Activated naive CD4-positive, alpha-beta T cell treated with anti-CD3 and anti-CD28 coated beads, Interleukin-2, amount 50 U/mL, for 16 hours (primary cell): ENCODE measurements around the gene OTOP2.
"Not testable (repeated sequence)": the region's sequence is repeated elsewhere in the genome, so short reads cannot be mapped to it uniquely, and the experiment has no call there.

Experiments
- DNase-seq: peaks from one replicate; pipeline ENCODE4 v3.0.0-alpha.2; 2020

OTOP2 gene

DNA sequence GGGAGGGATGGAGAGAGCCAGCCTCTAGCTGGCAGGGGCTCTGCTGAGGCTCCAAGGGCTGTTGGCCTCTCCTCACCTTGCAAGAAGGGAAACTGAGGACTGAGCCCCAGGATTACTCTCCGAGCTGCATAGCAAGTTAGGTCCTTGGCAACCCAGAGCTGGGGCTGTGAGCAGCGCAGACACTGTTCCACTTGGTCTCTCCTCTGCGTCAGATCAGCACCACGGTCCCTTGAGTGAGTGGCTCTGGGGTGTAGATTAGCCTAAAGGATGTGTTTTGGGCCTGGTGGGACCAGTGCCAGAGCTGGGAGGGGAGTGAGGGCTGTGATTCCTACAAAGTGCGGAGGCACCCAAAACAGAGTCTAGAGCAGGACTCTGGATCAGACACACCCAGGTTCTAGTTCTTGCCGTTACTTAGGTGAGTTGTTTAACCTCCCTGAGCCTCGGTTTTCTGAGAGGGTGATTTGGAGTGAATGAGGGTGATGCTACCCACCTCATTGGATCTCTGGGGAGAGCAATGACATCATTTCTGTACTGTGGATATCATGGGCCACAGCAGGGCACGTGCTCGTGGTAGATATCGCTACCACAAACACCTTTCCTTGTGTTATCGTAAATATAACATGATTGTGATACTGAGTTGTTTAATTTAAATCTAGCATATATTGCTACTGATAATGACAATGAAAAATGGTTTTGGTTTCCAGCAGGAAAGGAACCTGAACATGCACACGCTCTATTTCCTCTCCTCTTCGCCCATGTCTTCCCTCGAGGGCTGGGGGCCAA is 22.5 kb upstream of the OTOP2 start:
- DNase-seq, result no peak

DNA sequence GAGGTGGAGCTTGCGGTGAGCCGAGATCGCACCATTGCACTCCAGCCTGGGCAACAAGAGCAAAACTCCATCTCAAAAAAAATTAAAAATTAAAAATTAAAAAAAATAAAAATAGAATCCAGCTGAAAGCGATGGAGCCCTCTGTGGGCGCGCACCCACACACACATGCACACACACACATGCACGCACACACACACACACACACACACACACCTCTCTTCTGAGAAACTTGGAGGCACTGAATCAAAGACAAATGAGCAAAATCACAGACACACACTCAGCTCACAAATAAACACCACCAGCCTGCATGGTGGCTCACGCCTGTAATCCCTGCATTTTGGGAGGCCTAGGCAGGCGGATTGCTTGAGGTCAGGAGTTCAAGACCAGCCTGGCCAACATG is 21.0 kb upstream of the OTOP2 start:
- DNase-seq, result no peak

DNA sequence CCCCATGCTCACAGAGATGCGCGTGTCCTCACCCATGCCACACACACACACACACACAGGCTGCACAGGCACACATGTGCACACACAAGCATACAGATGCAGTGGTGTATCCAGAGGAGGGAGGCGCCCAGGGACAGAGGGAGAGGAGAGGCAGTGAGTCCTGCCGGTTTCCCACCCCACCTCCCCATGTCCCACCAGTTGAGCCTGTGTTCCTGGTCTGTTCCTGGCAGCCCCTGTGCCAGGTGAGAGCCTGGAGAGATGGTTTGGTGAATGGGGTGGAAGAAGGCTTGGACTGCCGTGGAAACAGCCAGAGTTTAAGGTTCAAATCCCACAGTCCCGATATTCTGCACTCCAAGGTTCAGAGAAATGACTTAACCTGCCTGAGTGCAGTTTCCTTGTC is 20.4 kb upstream of the OTOP2 start:
- DNase-seq, result no peak

DNA sequence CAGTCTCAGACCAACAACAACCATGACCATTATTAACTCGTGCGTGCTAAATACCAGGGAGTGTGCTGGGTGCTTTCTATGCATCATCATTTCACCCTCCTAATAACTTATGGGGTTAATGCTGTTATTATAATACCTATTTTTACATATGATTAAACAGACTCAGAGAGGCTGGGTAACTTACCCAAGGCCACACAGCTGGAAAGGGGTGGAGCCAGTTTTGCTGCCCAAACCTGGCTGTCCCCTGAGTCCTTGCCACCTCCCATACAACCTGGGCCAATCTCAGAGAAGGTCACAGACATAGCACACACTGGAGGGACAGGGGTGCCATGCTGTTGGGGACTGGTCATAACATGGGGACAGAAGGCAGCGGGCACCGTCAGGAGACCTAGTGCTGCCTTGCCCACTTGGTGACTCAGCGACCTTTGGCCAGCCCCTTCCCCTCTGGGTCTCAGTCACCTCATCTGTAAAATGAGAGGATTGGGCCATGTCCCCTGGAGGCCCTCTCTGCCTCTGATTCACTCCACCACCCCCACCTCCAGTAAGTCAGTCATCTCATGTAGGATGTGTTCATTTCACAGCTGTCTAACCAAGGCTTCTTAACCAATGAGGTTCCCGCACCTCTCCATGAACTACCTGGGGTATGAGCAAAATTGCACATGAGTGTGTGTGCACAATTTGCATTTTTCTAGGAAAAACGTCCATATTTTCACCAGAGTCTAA is 19.2 kb upstream of the OTOP2 start:
- DNase-seq, result no peak

DNA sequence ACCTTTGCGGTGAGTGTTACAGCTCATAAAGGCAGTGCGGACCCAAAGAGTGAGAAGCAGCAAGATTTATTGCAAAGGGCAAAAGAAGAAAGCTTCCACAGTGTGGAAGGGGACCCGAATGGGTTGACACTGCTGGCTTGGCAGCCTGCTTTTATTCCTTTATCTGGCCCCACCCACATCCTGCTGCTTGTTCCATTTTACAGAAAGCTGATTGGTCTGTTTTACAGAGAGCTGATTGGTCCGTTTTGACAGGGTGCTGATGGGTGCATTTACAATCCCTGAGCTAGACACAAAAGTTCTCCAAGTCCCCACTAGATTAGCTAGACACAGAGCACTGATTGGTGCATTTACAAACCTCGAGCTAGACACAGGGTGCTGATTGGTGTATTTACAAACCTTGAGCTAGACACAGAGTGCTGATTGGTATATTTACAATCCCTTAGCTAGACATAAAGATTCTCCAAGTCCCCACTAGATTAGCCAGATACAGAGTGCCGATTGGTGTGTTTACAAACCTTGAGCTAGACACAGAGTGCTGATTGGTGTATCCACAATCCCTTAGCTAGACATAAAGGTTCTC is 17.8 kb upstream of the OTOP2 start:
- not testable (repeated sequence) for DNase-seq

DNA sequence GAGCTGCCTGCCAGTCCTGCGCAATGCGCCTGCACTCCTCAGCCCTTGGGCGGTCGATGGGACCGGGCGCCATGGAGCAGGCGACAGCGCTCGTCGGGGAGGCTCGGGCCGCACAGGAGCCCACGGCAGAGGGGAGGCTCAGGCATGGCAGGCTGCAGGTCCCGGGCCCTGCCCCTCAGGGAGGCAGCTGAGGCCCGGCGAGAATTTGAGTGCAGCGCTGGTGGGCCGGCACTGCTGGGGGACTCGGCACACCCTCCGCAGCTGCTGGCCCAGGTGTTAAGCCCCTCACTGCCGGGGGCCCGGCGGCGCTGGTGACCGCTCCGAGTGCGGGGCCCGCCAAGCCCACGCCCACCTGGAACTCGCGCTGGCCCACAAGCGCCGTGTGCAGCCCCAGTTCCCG is 17.1 kb upstream of the OTOP2 start:
- no peak for DNase-seq

DNA sequence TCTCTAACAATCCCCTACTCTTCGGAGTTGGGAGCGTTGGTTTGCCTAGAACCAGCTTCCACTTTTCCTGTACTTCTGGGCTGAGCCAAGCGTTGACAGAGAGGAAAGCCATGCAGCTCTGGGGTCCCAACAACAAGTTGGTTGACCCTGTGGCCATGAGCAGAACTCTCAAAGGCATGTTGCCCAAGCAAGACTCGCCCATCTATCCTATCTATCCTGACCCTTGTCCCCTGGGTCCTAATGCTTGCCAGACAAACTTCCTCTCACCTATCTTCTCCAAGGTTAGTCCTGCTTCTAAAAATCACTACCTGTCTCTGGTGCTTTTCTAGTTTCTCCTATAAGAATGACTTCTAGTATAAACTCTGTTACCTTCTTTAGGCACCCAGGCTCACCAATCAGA is 15.0 kb upstream of the OTOP2 start:
- not testable (repeated sequence) for DNase-seq

DNA sequence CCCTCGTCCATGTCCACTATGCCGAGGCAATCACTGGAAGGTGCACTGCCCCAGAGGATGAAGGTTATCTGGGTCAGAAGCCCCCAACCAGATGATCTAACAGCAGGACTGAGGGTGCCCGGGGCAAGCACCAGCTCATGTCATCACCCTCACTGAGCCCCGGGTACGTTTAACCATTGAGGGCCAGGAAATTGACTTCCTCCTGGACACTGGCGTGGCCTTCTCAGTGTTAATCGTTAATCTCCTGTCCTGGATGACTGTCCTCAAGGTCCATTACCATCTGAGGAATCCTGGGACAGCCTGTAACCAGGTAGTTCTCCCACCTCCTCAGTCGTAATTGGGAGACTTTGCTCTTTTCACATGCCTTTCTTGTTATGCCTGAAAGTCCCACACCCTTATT is 12.7 kb upstream of the OTOP2 start:
- not testable (repeated sequence) for DNase-seq

DNA sequence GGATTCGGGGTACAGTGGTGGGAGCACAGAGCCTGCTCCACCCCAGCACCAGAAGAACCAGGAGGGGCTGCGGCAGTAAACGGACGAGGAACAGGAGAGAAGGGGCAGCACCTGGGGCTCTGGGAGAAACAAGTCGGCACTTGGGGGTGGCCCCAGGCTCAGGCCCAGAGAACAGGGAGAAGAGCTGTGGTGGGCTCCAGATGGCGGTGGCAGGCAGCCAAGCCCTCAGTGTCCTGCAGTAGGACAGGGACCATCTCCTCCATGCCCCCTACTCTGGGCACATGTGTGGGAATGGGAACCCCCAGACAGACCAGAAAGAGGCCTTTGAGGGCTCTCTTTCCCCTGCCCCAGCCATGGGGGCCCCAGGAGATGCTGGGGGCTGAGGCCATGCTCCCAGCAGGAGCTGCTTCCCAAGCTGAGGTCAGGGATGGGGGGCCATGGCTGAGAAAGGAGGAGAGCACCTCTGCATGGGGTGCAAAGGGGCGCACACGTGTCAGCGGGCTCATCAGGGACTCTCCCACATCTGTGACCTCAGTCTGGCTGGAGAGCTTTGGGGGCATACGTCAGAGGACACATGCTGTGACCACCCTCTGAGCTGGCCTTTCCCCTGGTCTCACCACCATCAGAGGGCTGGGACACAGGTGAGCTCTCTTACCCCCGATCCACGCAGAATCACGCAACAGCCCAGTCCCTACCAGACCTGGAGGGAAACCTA is 7.8 kb upstream of the OTOP2 start:
- DNase-seq, result no peak

DNA sequence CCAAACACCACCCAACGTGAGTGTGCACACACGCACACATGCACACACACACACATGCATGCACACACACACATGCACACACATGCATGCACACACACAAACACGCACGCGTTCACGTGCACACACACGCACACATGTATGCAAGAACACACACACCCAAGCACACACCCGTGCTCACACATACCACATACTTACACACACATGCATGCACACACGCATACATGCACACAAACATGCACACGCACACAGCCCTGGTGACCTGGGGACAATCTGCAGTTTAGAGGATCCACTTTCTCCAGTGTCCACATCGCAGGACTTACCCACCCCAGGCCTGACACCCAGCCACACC is 7.2 kb upstream of the OTOP2 start:
- DNase-seq, result no peak

DNA sequence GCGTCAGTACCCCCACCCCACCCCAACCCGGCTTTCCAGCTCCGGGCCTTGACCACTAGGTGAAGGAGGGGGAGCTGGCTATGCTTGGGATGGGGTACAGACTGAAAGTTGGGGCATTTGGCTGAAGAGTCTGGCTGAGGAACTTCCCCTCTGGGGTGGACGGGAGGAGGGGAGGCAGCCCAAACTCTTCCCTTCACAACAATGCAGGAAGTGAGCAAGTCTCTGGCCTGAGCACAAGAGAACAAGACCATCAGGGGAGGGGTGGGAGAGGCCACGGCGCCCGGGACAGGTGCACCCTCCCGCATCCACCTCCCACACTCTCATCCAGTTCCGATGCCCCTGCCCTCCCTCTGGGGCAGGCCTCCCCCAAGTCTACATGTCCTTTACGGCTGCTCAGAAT is 6.6 kb upstream of the OTOP2 start:
- no peak for DNase-seq

DNA sequence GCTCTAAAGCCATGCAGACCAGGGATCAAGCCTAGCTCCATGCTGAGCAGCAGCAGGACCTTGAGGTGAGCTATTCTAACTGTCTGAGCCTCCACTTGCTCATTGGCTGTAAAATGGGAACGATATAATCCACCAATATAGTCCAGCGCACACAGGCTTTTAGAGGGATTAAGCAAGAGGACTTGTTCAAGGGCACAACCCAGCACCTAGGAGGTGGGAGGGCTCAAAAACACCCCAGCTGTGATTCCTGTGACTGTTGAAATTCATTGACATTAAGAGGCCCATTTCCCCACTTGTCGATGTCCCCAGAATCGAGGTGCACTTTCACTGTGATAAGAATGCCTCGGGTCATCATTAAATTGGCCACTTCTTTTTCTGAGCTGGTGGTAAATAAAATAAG is 5.2 kb upstream of the OTOP2 start:
- DNase-seq, result no peak

DNA sequence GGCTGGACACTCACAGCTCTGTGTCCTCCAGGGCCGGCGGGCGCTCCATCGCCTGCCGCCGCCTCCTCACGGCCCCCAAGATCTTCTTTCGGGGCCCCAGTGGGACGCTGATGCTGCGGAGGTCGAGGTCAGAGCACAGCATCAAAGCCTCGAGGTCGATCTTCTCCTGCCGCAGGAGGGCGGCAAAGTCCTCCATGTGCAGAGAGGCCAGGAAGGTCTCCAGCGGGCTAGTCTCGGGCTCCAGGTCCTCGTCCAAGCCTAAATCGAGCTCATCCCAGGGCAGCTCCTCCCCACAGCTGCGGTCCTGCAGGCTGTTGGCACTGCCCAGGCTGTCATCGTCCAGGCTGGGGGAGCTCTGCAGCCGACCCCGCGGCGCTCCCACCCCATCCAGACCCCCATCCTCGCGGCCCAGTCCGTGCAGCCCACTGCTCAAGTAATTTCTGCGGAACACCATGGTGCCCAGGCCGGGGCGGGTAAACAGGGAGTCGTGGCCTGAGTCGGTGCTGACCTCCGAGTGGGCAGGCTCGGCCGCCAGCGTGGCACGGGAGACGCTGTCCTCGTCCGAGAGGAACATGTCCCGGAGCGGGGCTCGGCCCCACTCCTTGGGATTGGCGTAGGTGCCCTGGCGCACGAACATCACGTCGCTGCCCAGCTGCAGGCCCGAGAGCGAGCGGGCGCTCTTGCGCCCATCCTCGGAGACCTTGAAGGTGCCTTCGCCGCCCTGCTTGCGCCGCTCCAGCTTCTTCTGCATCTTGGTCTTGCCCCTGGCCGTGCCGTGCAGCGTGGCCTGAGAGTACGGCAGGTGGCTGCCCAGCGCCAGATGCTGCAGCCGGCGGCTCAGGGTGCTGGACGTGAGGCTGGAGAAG is 4.4 kb upstream of the OTOP2 start:
- no peak for DNase-seq

DNA sequence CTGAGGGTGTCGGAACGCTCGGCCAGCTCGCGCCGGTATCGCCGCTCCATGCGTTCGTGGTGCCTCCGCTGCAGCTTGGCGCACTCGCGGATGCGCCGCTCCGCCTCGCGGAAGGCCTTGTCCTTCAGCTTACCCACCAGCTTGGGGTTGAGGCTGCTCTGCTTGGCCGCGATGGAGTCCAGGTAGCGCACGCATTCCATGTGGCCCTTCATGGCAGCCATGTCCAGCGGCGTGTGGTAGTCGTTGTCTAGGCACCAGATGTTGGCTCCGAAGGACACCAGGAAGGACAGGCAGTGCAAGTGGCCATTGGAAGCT is 3.8 kb upstream of the OTOP2 start:
- no peak for DNase-seq

DNA sequence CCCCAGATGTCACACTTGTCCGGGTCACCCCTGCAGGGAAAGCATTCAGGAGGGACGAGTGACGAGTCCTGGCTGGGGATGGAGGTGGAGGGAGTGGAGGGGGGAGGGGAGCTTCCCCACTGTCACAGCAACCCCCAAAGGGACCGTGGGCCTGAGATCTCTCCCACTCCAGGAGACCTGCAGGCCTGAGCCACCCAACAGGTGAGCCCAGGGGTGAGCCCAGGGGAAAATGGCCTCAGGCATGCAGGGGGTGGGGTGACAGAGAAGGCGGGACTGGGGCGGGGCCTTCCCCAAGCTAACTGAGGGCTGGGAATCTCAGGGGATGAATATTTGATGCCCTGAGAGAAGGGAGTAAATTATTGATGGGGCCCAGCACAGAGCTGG is 3.4 kb upstream of the OTOP2 start:
- no peak for DNase-seq

DNA sequence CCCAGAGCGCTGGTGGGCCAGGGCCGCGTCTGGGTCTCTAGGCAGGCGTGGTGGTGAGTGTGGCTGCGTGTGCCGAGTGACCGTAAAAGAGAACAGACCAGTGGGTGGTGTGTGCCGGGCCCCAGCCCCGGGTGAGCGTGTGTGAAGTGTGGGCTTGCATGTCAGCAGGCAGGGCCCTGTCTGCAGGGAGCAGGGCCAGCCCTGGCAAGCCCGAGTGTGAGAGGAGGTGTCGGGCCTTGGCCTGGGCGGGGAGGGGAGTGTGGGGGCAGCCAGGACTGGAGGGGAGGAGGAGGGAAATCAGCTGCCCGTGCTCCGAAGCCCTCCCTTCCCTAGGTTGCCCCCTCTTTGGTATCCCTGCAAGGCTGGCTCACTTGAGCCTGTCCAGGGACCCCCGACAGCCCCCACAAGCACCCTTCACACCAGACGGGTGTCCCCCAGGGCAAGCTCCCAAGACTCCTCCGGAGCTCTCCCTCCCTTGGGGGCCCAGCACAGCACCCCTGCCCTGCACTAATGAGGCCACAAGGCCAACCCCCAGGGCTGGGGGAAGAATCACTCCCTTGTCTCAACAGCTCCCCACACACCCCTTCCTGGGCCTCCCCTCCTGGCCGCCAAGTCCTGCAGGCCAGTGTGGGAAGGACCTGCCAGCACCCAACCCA is 2.9 kb upstream of the OTOP2 start:
- no peak for DNase-seq

DNA sequence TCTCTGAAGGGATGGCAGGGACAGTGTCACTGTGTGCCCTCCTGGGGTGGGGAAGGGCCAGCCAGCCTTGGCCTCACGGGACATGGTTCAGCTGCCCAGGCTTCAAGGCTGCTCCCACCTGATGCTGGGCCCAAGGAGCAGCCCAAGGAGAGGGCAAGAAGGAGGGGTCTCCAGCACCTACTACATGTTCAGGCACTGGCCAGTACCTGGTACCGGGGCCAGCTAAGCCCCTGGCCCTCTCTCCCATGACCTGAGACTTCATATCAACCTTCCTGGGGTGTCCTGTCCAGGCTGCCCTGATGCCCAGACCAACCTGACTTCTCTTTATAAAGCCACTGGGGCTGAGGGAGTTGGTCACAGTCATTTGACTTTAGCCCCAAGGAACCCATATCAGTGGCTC is 2.3 kb upstream of the OTOP2 start:
- no peak for DNase-seq

DNA sequence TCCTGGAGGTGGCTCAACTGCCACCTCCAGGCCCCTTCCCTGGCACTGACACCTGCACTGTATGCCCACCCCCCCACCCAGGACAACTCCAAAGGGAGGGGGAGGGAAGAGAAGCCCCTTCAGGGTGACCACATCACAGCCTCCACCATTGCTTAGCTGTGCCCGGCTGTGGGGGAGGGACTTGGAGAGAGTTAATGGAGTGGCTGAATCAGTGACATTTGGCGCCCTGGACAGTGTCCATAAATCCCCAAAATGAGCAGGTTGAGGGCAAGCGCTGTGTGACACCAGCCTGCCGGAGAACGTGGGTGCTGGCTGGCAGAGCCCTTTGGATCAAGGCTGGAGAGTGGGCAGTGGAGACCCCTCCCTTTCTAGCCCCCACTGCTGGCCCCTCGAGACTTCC is 1.9 kb upstream of the OTOP2 start:
- DNase-seq, result no peak

DNA sequence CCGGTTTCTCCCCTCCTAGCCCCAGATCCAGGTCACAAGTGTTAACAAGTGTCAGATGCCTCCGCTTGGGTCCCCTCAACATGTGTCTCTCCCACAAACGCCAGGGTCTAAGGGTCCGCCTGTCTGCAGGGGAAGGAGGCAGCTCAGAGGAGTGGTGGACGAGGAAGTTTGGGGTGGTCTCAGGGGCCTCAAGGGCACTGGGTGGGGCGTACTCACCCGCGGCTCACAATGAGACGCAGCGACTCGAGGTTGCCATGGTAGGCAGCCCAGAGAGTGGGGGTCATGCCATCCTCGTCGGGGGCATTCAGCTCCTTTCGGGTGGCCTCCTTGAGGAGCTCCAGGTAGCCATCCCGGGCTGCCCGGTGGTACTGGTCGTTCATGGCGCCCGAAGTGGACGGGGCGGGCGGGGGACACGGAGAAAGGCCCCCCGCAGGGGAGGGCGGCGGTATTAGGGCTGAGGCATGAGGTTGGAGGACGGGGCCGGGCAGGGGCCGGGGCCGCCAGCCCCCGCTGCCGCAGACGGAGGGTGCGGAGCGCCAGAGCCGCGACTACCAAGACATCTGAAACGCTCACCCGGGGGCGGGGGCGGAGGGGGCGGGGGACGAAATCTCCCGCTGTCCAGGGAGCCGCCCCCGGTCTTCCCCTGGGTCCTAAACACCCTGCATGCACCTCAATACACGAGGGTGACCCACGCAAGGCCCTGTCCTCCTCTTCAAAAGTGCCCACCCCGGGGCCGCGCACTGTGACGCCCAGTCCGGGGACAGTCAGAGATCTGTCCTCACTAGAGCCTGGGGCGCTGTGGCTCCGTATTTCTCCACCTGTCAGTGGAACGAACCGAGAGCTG is 1.2 kb upstream of the OTOP2 start, which contains the start of gene USH1G:
TSS of gene USH1G (minus strand) at position 562 of the 844 bp plus-strand sequence. CDS start at position 380, 182 bp downstream.
- no peak for DNase-seq

DNA sequence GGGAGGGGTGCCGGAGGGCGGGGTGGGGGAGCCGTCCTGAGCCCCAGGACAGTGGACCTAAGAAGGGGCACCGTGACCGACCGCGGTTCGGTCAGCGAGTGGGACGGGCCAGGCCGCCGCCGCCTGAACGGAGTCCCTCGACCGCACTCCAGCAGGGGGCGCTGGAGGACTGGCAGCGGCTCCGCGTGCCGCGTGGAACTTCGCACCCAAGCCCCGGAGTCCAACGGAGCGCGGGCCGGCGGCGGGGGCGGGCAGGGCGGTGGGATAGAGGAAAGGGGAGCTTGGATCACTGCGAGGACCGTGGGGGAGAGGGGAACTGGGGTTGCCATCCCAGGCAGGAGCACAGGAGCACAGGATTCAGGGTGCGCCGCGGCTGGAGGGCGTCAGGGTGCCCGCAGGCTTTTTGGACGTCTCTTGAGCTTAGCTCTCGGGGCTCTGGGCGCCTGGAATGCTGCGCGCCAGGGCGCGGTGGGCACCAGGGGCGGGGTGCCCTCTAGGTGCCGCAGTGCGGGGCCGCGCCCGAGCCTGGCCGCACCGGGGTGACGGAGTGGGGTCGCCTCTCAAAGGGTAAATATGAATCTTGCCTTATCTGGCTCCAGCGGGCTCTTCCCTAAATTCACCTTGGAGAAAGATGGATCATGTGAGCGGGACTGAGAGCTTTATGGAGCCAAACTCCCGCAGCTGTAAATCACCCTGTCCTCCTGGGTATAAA is 379 bp upstream of the OTOP2 start:
- DNase-seq, result peak; percentile 76

DNA sequence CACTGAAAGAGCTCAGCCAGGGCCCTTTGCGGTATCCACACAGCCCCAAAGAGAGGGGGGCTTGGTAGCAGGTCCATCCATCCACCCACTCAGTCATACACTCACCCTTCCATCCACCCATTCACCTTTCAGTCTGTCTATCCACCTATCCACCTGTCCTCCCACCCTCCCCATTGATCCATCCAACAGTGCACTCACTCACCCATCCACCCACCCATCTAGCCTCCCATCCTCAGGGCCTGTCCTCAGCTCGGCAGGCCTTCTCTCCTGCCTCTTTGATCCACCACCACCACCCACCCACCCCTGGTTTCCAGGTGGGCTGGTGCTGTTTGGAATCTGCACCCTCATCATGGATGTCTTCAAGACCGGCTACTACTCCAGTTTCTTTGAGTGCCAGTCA is 1.2 kb downstream of the OTOP2 start:
- DNase-seq, result no peak
